ENCODE results near the gene TSSK6. TPM values are rescaled to one million over a fixed set of nuclear protein-coding genes. Genes with fewer than 3 reads are reported as not detected.

Gene TSSK6
- total RNA-seq, 1 experiment from 2014 or later: 4.5 TPM

DNA sequence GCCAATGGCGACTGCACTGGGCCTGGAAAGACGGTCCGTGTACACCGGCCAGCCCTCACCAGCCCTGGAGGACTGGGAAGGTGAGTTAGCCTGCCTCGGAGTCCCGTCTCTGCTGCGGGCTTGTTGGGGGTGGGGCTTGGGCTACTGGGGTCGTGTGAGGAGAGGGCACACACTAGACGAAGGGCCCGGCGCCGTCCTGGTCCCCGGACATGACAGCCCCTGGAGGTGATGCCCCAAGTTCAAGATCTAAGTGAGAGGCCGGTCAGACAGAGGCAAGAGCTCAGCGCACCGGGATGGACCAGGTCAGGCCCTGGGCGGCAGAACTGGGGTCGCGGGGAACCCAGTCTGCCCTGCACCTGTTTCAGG, 24.3 kb upstream of the TSSK6 start:
- CTCF ChIA-PET: no interaction called here
- no peaks in the 10 kb centered on the region for H4K20me1 ChIP-seq (ENCODE audit: low read length)
- no peaks in the 10 kb centered on the region for H3K79me2 ChIP-seq (ENCODE audit: low read length)
- H3K36me3 ChIP-seq (ENCODE audit: low read depth, low read length): no peaks in the 10 kb centered on the region
- no peak overlapping the region for H3K4me3 ChIP-seq (ENCODE audit: low read length)
- H3K9ac ChIP-seq (ENCODE audit: low read length): no peak overlapping the region
- H3F3A ChIP-seq (ENCODE audit: low read length, unreplicated experiment): no peaks in the 10 kb centered on the region
- TF ChIP-seq, protein P1, sequence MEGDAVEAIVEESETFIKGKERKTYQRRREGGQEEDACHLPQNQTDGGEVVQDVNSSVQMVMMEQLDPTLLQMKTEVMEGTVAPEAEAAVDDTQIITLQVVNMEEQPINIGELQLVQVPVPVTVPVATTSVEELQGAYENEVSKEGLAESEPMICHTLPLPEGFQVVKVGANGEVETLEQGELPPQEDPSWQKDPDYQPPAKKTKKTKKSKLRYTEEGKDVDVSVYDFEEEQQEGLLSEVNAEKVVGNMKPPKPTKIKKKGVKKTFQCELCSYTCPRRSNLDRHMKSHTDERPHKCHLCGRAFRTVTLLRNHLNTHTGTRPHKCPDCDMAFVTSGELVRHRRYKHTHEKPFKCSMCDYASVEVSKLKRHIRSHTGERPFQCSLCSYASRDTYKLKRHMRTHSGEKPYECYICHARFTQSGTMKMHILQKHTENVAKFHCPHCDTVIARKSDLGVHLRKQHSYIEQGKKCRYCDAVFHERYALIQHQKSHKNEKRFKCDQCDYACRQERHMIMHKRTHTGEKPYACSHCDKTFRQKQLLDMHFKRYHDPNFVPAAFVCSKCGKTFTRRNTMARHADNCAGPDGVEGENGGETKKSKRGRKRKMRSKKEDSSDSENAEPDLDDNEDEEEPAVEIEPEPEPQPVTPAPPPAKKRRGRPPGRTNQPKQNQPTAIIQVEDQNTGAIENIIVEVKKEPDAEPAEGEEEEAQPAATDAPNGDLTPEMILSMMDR (conservative IDR thresholded peaks at IDR 0.05; ENCODE audit: low read depth, low read length): no peak
- TF ChIP-seq EZH2 (IDR thresholded peaks at IDR 0.05; ENCODE audit: low read length, unreplicated experiment) (no peak), EZH2phosphoT487 (IDR thresholded peaks at IDR 0.05; ENCODE audit: borderline replicate concordance, low read length) (no peak)
- no peak for ATAC-seq
- H3K27me3 ChIP-seq (ENCODE audit: low read length): no peaks in the 10 kb centered on the region
- no peak overlapping the region for H3K4me2 ChIP-seq (ENCODE audit: low read length)
- no peaks in the 10 kb centered on the region for H3K9me3 ChIP-seq (ENCODE audit: low read length)
- no peak overlapping the region for H3K27ac ChIP-seq (ENCODE audit: low read length)
- no peak for DNase-seq
- peaks cover 9% of the 10 kb centered on the region; the same call in 1 of the 2 replicates for H3K4me1 ChIP-seq (ENCODE audit: insufficient read depth, low read length)
- no peak overlapping the region for H2AFZ ChIP-seq (ENCODE audit: low read length)
- POLR2A ChIA-PET (ENCODE audit: unreplicated experiment): no interaction called here
- no peaks in the 10 kb centered on the region for H3K9me2 ChIP-seq (replicated peaks; ENCODE audit: low read length)
- BruUV-seq (replicated peaks): no TSS peak
- intact Hi-C loops (cut with micrococcal nuclease): loop anchor here (10.0 kb wide), 1 partner anchor 415 kb away; no protein-coding TSS in a partner anchor

- Histone ChIP-seq H3K4me2 (ENCODE audit: low read length) (peak overlapping the region; percentile 79; the same call in 1 of the 2 replicates), H3K9ac (ENCODE audit: low read length) (no peak overlapping the region)
These were observed 23.4 kb upstream of the TSSK6 start for GRCh38 chr19:19538785-19539166.

More at GRCh38 chr19:19538785-19539166, 23.4 kb upstream of the TSSK6 start:
- ChIA-PET CTCF (no interaction called here), POLR2A (ENCODE audit: unreplicated experiment) (no interaction called here)
- Histone ChIP-seq H3K27ac (ENCODE audit: low read length) (no peak overlapping the region), H3K9me3 (ENCODE audit: low read length) (no peaks in the 10 kb centered on the region), H3K27me3 (ENCODE audit: low read length) (no peaks in the 10 kb centered on the region), H3K9me2 (replicated peaks; ENCODE audit: low read length) (no peaks in the 10 kb centered on the region), H4K20me1 (ENCODE audit: low read length) (no peaks in the 10 kb centered on the region), H2AFZ (ENCODE audit: low read length) (no peak overlapping the region; the same call in 1 of the 2 replicates), H3F3A (ENCODE audit: low read length, unreplicated experiment) (no peaks in the 10 kb centered on the region), H3K4me1 (ENCODE audit: insufficient read depth, low read length) (peaks cover 9% of the 10 kb centered on the region; the same call in 1 of the 2 replicates), H3K4me3 (ENCODE audit: low read length) (peak overlapping the region; percentile 59; the same call in 1 of the 2 replicates), H3K79me2 (ENCODE audit: low read length) (no peaks in the 10 kb centered on the region), H3K36me3 (ENCODE audit: low read depth, low read length) (no peaks in the 10 kb centered on the region)
- ATAC-seq (no peak), DNase-seq (no peak)
- BruUV-seq (replicated peaks): no TSS peak
- TF ChIP-seq, protein P1 (conservative IDR thresholded peaks at IDR 0.05; ENCODE audit: low read depth, low read length): no peak
- TF ChIP-seq EZH2 (IDR thresholded peaks at IDR 0.05; ENCODE audit: low read length, unreplicated experiment) (no peak), EZH2phosphoT487 (IDR thresholded peaks at IDR 0.05; ENCODE audit: borderline replicate concordance, low read length) (no peak)
- intact Hi-C loops (cut with micrococcal nuclease): loop anchor here (10.0 kb wide), 1 partner anchor 416 kb away; no protein-coding TSS in a partner anchor

Data from PC-3 (cell line).